Bone marrow (tissue), 2 donors: Measurements from ENCODE around the gene ENO4.

Experiments used
- DNase-seq, 2 donors: peaks; one replicate each; lab custom pipeline; 2025; lab: John Stamatoyannopoulos, UW

Gene ENO4, protein sequence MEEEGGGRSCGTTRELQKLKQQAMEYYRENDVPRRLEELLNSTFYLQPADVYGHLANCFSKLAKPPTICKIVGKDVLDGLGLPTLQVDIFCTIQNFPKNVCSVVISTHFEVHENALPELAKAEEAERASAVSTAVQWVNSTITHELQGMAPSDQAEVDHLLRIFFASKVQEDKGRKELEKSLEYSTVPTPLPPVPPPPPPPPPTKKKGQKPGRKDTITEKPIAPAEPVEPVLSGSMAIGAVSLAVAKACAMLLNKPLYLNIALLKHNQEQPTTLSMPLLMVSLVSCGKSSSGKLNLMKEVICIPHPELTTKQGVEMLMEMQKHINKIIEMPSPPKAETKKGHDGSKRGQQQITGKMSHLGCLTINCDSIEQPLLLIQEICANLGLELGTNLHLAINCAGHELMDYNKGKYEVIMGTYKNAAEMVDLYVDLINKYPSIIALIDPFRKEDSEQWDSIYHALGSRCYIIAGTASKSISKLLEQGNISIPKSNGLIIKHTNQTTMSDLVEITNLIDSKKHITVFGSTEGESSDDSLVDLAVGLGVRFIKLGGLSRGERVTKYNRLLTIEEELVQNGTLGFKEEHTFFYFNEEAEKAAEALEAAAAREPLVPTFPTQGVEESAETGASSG

DNA sequence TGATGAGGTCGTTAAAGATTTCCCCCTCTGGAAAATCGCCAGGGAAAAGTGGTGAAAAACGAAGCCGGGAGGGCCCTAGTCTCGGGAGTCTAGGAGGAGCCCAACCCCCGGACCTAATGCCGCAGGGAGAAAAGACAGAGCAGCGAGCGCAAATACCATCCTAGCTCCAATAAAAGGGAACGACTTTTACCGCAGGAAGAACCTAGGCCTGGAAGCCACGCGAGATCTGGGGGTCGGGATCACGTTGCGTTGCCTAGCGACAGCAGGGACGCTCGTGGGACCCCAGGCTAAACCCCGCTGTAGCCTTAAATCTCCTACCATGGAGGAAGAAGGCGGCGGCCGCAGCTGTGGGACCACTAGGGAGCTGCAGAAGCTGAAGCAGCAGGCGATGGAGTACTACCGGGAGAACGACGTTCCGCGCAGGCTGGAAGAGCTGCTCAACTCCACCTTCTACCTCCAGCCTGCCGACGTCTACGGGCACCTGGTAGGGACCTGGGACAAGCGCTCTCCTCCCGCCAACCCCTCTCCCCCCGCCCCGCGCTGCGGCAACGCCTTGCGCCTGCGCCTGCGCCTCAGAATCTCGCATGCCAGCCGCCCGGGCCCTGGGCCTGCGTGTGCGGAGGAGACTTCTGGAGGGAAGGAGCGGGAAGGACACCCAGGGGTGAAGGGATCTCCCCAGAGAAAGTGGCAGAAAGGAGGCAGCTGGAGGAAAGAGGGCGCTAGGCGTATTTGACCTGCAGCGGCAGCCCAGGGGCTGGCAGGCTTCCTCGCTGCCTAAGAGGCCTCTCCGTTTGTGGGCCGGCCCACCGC, at the start of gene ENO4:
ENO4 (plus strand) TSS at position 252 of the 810 bp plus-strand sequence; CDS start at position 320, 68 bp downstream.
- no peak for DNase-seq

DNA sequence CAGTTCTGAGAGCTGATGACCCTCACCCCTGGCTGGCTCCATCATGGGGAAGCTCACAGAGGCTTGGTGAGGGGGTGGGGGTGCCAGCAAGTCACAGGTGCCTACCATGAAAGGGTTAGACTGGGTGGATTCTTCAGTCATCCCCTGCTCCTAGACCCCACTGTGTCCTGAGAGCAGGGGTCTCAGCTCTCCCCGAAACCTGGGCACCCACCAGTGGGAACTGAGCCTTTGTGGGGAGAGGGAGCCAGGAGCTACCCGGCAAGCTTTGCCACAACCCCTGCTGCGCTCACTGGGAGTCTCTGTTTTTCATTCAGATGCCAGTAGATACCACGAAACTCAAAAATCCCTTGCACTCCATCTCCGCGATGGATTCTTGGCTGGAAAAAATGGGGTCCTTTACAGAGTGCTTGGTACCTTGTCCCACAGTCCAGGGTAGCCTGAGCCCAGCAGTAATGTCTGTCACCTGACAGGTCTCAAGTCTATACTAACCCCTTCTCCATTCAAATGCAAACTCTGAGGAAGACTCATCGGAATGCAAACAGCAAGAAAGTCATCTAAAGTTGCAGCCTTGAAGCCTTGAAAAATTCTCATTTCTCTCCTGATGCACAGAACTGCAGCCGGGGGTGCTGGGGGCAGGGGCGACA, 48.9 kb upstream of the ENO4 start:
- no peak for DNase-seq

DNA sequence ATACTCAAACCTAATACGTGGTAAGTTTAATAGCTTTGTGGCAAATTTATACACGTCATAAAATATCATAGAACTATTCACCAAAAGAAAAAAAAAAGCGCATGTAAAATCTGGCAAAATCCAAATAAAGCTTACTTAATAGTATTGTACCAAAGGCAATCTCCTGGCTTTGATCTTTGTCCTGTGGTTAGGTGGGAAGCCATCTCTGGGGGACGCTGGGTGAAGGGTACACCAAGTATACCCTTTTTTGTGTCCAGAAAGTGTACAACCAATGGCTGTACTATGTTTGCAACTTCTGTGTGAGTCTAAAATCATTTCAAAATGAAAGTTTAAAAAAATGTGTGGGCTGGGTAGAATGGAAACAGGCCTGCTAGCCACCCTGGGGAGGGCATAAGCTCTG, 47.6 kb upstream of the ENO4 start:
- DNase-seq = no peak

DNA sequence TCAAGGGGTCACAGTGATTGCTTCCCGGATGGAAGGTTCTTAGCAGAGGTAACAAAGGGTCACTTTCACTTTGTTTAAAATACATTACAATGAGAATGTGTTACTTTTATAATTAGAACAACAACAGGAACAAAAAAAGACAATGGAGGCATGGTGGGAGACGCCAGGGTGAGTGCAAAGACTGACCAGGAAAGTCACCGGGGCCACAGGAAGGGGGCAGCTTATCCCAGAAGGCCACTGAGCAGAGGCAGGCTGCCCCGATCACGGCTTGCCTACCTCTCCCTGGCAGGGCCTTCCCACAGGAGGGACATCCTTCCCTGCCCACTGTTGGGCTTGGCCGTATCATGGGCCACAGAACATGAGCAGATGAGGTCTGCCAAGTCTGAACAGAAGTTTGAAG, 46.8 kb upstream of the ENO4 start:
- DNase-seq = no peak

DNA sequence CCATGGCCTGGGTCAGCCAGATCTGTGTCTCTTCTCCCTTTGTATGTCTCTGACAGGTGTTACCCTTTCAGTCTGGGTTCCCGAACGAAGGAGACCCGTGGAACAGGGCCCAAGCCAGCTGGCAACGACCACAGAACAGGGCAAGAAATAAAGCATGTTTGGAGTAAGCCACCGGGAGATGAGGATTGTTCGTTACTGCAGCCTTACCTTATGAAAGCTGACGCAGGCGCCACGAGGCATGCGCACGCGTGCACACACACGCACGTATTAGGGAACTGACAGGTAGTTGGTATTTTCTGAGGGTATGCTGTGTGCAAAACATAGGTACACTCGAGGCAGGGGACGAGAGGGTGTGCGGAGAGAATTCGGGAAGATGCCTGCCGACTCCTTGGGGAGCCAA, 46.4 kb upstream of the ENO4 start:
- DNase-seq = no peak

DNA sequence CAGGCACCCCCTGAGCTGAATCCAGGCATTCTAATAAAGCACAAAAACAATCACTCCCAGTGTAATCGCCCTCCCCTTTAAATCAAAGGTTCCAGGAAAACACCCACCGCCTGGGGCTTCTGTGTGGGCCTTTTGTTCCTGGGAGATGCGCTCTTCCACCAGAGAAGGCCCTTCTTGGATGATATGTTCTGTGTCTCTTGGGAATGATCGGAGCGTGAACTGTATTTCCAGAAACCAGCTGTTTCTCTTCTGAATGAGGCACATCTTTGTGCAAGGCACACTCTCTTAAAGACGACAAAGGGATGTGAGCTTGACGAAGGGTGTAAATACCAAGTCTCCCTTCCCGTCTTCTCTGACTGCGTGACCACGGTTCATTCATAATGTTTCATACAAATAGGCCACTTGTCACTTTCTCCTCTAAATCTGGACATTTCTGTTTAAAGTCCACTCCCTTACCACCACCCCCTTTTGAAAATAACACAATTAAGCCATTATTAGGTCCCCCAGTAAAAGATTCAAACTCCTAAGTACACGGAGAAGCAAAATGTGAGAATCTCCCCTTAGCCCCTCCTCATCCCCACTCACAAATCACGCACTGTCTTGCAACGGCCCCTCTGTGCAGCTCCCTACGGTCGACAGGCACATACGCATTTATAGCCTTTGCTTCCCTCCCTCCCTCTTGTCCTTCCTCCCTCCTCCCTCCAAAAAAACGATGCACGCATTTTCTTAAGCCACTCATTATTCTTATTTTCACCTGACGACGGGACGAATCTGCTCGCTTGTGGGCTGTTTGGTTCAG, 45.6 kb upstream of the ENO4 start:
- no peak for DNase-seq

DNA sequence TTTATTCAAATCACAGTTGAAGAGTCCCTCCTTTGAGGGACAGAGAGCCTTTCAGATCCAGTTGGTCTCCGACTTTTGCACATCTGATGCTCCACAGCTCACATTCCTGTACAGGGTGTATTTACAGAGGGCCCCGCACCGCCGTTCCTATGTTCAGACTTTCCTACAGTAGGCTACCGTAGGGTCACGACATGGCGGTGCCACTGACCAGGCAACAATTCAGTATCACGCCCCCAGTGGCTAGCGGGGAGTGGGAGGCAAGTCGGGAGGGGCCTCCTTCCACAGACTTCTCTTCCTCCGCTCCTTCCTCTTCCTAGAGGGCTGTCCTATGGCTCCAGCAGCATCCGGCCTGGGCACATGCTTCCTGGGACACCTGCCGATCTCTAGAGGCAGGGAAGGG, 40.6 kb upstream of the ENO4 start:
- no peak for DNase-seq

DNA sequence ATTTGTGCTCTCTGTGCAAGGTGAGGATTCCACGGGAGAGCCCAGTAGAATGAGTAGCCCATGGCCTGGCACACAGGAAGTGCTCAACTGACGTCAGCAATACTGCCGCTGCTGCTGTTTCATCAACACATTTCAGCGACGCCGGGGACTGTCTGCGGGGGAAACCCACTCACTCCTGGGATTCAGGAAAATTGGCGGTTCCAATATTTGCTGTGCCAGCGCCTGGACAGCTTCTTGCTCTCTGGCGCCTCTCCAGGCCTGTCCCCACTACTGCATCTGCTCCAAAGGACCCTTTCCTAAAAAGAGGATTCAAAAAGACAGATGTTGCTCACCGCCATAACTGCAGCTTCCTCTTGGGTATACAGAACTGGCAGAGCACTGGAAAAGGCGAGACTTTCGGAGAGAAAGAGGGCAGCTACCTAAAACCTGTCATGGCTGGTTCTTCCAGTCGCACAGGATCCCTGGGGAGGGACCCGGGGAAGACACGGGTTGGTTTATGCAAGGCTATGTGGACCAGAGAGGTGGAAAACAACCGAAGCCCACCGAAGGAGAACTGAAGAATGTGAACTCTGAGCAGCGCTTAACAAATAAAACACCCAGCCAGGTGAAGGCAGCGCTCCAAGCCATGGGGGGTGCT, 39.7 kb upstream of the ENO4 start:
- no peak for DNase-seq

DNA sequence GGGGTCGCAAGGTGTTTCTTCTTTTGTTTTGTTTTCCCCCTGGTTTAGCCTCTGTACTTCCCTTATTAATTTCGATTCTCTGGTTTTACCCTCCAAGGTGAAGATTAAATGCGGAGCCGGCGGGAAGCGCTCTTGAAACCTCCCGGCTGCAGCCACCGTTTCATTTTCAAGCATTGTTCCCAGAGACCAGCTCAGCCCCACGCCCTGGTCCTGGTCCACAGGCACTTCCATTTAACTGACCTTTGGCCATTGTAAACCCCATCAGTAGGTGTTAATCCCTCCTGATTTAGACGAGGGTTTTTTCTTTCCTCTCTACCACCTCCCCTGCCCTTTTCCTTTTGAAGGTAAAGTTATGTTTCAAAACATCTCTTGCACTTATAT, 39.2 kb upstream of the ENO4 start:
- no peak for DNase-seq

DNA sequence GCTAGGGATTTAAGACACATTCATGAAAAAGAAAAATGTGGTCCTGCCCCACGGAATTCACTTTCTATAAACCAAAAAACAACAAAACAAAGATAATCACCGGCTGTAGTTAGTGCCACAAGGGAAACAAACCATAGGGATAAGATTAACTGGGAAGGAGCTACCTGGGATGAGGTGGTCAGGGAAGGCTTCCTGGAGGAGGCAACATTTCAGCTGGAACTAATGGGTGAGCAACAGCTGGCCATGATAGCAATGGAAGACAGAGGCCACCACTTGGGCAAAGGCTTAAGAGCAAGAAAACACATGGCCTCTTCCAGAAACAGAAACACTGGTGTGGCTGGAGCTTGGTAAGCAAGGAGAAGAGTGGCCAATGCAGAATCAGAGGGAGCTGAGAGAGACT, 38.4 kb upstream of the ENO4 start:
- DNase-seq = no peak

DNA sequence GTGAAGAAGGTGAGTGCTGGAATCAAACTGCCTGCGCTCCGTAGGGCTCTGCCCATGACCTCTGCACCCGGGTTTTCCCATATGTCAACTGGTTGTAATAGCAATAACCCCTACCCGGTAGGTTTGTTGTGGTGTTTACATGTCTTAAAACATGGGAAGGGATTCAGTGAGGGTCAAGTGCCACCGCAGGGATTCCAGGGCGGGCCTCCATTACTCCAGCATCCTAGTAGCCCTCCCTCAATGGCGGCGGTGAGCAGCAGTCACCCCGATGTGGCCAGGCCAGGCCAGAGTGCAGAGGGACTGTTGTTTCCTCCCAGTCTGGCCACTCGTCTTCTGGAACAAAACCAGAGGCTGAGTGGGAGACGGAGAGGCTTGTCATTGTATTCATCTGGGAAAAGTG, 37.6 kb upstream of the ENO4 start:
- no peak for DNase-seq

DNA sequence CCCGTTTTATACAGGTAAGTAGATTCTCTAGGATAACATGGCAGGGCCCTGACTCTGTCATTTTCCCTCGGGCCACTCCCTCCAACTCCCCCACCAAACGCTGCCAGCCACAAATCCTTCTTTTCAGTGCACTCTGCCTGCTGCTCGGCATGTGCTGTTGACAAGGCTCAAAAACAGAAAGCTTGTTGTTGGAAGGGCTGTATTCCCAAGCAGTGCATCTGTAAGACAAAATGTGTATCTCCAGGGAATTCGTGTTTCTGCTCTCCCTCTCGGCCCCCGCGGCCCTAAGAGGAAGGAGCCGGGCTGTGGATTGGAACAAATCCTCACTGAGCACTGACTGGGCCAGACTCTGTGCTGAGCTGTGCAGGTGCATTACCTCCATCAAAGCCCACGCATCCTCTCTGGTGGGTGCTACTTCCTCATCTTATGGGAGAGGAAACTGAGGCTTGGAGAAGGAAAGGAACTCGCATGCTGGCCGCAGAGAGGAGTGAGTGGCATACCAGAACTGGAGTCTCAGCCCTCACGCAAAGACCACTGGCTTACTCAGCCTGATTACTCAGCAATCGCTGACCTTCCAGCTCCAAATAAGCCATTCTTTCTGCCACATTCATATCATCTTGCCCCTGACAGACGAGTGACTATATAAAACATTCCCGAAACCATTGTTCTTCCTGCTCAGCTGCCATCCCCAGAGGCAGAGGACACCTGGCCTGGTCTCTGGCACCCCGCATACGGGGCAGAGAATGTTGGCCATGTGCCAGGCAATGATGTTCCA, 33.5 kb upstream of the ENO4 start:
- no peak for DNase-seq

DNA sequence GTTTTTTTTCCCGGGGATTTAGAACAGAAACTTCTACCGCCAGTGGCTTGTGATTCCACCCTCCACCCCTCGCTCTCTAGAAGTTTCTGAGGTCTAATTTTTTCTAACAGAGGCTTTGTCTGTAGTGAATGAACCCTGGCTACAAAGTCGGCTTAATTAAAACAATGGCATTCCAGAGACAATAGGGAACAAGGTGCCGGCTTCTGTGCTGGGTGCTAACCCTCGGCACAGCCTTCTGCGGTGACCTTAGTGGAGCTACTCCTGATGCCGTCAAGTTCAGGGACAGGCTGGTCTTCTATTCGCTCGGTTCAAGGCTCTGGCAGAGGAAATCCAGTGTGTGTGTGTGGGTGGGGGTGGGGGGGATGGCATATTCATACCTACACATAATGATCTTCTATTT, 32.1 kb upstream of the ENO4 start:
- no peak for DNase-seq

DNA sequence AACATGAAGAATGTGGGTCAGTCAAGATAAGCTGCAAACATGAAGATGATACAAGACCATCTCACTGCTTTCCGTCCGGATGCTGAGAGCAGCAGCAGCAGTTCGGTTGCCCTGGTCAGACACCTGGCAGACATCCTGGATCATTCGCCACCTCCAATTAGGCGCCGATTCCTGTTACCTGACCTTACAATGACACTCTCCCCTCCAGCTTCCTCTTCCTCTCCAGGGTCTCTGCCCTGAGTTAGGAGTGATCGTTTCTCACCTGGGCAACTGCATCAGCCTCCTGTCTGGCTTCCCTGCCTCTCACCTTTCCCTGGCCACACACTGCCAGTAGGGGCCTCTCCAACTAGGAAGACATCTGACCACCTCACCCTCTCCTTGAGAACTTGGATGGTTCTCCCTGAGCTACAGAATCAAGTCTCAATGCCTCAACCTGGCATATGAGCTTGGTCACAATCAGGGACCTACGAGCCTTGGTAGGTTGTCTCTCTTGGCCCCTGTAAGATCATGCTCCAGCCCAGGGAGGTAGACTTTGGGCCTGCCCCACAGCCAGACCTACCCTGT, 31.4 kb upstream of the ENO4 start:
- DNase-seq = no peak

DNA sequence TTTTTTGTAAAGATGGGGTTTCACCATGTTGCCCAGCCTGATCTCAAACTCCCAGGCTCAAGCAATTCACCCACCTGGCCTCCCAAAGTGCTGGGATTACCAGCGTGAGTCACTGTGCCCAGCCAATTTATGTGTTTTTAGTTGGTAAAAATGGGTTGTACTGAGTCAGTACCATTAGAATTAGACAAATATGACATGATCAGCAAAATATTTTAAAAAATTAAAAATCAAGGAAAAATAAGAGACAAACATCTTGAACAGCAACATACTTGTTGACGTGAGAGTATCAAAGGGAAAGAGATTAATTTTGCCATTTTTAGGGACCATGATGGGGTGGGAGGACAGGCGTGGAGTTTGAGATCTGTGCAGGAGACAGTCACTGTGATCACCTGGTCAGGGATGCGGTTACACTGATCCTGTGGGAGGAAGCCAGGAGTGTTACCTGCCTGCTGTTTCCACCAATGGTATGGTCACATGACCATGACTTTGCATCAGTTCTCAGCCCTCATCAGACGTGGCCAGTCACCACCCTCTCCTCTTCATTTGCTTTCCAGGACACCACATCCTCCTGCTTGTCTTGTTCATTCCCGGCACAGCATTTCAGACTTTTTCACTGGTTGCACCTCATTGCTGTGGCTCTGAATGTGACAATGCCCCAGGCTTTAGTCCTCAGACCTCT, 29.2 kb upstream of the ENO4 start:
- DNase-seq = no peak

DNA sequence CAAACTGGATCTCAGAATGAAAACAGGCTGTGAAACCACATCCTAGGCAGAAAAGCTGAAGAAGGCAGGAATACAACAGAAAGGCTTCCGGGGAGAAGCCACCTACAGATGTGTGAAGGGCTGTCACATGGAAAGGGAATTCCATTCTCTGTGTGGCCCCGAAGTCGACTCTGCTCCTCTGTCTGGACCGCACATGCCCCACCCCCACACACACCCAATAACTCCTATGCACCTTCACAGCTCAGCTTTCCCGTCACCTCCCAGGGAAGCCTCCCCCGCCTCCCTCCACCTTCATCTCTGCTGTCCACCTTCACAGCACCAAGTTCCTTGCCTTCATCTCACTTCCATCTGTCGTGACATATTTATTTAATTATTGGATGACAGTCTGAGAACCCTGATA, 23.4 kb upstream of the ENO4 start:
- DNase-seq = no peak

DNA sequence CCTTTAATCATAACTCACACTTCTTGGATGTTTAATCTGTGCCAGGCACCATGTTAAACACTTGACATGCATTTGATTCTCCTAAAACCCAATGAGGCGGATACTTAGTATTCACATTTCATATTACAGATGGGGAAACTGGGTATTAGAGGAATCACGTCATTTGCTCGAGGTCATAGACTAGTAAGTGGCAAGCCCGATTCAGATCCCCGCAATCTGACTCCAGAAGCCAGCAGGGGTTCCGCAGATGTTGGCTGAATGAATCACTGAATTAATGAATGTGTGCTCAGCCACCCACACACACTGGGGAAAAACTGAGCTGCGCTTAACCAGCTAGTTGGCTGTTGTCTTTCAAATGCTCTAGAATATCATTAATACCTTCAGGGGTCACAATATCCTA, 22.5 kb upstream of the ENO4 start:
- DNase-seq = no peak

DNA sequence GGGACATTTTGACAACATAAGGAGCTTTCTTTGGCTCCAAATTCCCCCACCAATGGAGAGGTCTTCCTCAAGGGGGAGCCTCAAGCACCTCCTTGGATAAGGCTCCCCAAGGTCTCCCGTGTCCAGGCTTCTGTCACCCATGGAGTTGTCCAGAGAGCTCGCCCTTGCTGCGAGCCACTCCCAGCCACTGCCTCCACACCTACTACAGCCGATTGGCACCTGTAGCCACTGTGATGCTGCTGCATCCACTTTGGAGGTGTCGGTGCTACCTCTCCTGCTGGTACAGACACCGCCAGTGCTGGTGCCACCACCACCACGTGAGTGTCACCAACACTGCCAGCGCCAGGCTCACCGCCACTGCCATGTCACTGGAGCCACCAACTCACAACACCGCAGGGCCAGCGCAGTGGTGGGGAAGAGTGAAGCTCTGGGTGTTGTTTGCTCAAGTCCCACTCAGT, 22.1 kb upstream of the ENO4 start:
- no peak for DNase-seq

DNA sequence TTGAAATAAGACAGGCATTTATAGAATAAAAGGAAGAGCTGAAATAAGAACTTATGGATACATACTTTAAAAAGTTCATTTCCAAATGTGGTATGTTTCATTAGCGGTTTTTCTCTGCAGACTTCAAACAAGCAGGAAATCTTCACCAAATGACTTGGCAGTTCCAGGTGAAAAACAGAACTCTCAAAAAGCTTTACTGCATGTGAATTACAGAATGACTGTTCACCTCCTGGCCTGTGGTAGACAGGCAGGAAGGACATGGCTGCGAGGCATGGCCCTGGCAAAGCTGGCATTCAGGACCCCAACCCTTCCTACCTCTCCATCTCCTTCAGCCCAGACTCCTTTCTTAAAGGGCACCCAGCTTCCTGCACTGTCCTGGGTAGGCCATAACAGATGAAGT, 21.2 kb upstream of the ENO4 start:
- DNase-seq = no peak
